Esophagus muscularis mucosa (tissue), 4 donors: ENCODE results near the gene CDC42EP3. TPM values are rescaled to one million over a fixed set of nuclear protein-coding genes. Genes with fewer than 3 reads are reported as not detected.

Experiments
- DNase-seq: peaks from one replicate; pipeline ENCODE4 v3.0.0-alpha.2; 2017; ENCODE audit errors: extremely low spot score
- H3K27ac ChIP-seq, 4 donors: fragments of 200-600 bp; sonication (generic); replicated peaks in 1 of 4; 1 replicate in 3 of 4; 2 replicates in 1 of 4; pipeline ENCODE4 v1.5.1; 2016 to 2019; ENCODE audit warnings: mild to moderate bottlenecking in 1 of 4
- H3K27me3 ChIP-seq, 4 donors: fragments of 200-600 bp; sonication (generic); one replicate each; pipeline versions ENCODE4 v1.5.1 to v1.6.0; 2016 to 2019
- H3K36me3 ChIP-seq, 4 donors: fragments of 200-600 bp; sonication (generic); one replicate each; pipeline ENCODE4 v1.5.1; 2016 to 2019
- H3K4me1 ChIP-seq, 4 donors: fragments of 200-600 bp; sonication (generic); one replicate each; pipeline ENCODE4 v1.5.1; 2016 to 2019
- H3K4me3 ChIP-seq, 4 donors: fragments of 200-600 bp; sonication (generic); 1 replicate in 2 of 4; 2 replicates in 2 of 4; pipeline ENCODE4 v1.5.1; 2016 to 2019; ENCODE audit warnings: mild to moderate bottlenecking in 4 of 4, moderate library complexity in 1 of 4
- H3K9me3 ChIP-seq, 4 donors: fragments of 200-600 bp; sonication (generic); 1 replicate in 3 of 4; 2 replicates in 1 of 4; pipeline ENCODE4 v1.5.1; 2016 to 2019
- CTCF ChIP-seq, 3 experiments: fragments of 200-600 bp in 2 of 3; fragments of 450-650 bp in 1 of 3; sonication (generic) in 2 of 3; IDR thresholded peaks; one replicate each; pipeline ENCODE4 v1.5.1; 2017 to 2019; ENCODE audit warnings: antibody characterized with exemption in 3 of 3, mild to moderate bottlenecking in 2 of 3, moderate library complexity in 1 of 3
- EP300 ChIP-seq: sonication (generic); formaldehyde crosslinking; IDR thresholded peaks from one replicate; pipeline ENCODE4 v1.6.1; 2017; ENCODE audit warnings: antibody characterized with exemption
- POLR2A ChIP-seq: fragments of 450-650 bp; IDR thresholded peaks from one replicate; pipeline ENCODE4 v1.6.1; 2017; ENCODE audit warnings: antibody characterized with exemption, moderate library complexity, mild to moderate bottlenecking, low read depth
- POLR2AphosphoS5 ChIP-seq, 2 donors: sonication (generic); formaldehyde crosslinking; IDR thresholded peaks; one replicate each; pipeline ENCODE4 v1.6.1; 2017; ENCODE audit warnings: antibody characterized with exemption in 2 of 2
- WGBS: methylation state at CpG from one replicate; pipeline ENCODE4 v1.1.5; 2018; 5-methylcytosine and 5-hydroxymethylcytosine counted together
- intact Hi-C: fragments of 100-400 bp; cut with DNase I; formaldehyde crosslinking; loops from one replicate; pipeline ENCODE4 v1.15.1; 2023
- total RNA-seq, 4 donors: library from RNA; depleted of rRNA; stranded (reverse); fragments of >200 nt; gene quantifications; one replicate each; pipeline versions ENCODE4 v1.1.0 to v1.2.1, GENCODE V29; 2016

CDC42EP3 gene
- total RNA-seq, 4 donors from 2014 or later = 67.7 to 217 (median 112) TPM

GRCh38 chr2:37681587-37681986 is 10.1 kb upstream of the CDC42EP3 start:
- Histone ChIP-seq H3K27ac (no peak overlapping the region), H3K27me3 (no peaks in the 10 kb centered on the region), H3K4me1 (peaks cover 0 to 9% (median 0%) of the 10 kb centered on the region in 4 donors), H3K4me3 (no peak overlapping the region), H3K36me3 (no peaks in the 10 kb centered on the region), H3K9me3 (no peaks in the 10 kb centered on the region)
- WGBS = 91% methylated on average over 1 of the region's 1 CpG
- intact Hi-C loops = no loop called here
- no peak for TF ChIP-seq CTCF (IDR thresholded peaks at IDR 0.05)
- no peak for TF ChIP-seq EP300
- TF ChIP-seq POLR2A = no peak
- TF ChIP-seq POLR2AphosphoS5 (IDR thresholded peaks at IDR 0.05) = no peak
- DNase-seq = peak; percentile 64

GRCh38 chr2:37679072-37679695 is 7.7 kb upstream of the CDC42EP3 start:
- H3K27me3 ChIP-seq = no peaks in the 10 kb centered on the region
- H3K27ac ChIP-seq = no peak overlapping the region
- no peak overlapping the region for H3K4me3 ChIP-seq
- TF ChIP-seq CTCF (IDR thresholded peaks at IDR 0.05) = no peak
- H3K9me3 ChIP-seq = no peaks in the 10 kb centered on the region
- 75% methylated on average over 2 of the region's 2 CpGs for WGBS
- intact Hi-C loops = loop anchor here (10.0 kb wide), 1 partner anchor 96 kb away; no protein-coding TSS in a partner anchor
- no peaks in the 10 kb centered on the region for H3K36me3 ChIP-seq
- peak; percentile 21 for DNase-seq
- H3K4me1 ChIP-seq = peaks cover 0 to 9% (median 0%) of the 10 kb centered on the region in 4 donors

- intact Hi-C loops = loop anchor here (10.0 kb wide), 1 partner anchor 99 kb away; no protein-coding TSS in a partner anchor
- Histone ChIP-seq H3K27ac (no peak overlapping the region), H3K4me1 (peaks cover 0 to 20% (median 11%) of the 10 kb centered on the region in 4 donors), H3K9me3 (no peaks in the 10 kb centered on the region), H3K27me3 (no peaks in the 10 kb centered on the region), H3K36me3 (no peaks in the 10 kb centered on the region), H3K4me3 (no peak overlapping the region)
- 34% methylated on average over 1 of the region's 1 CpG for WGBS
- no peak for DNase-seq
- no peak for TF ChIP-seq EP300
- TF ChIP-seq POLR2A = no peak
- TF ChIP-seq POLR2AphosphoS5 (IDR thresholded peaks at IDR 0.05) = no peak
- no peak for TF ChIP-seq CTCF (IDR thresholded peaks at IDR 0.05)
These were observed 4.8 kb upstream of the CDC42EP3 start for GRCh38 chr2:37676274-37676673.

GRCh38 chr2:37674946-37675345 is 3.5 kb upstream of the CDC42EP3 start:
- Histone ChIP-seq H3K27me3 (no peaks in the 10 kb centered on the region), H3K4me1 (peaks cover 0 to 22% (median 14%) of the 10 kb centered on the region in 4 donors), H3K9me3 (no peaks in the 10 kb centered on the region), H3K36me3 (no peaks in the 10 kb centered on the region), H3K4me3 (no peak overlapping the region), H3K27ac (peak overlapping the region in 2 of 4 donors; percentile 1 to 16)
- intact Hi-C loops = loop anchor here (5.0 to 10.0 kb wide), 3 partner anchors 100 to 258 kb away; no protein-coding TSS in a partner anchor
- TF ChIP-seq CTCF (IDR thresholded peaks at IDR 0.05) = no peak
- TF ChIP-seq EP300 = no peak
- no peak for TF ChIP-seq POLR2A
- TF ChIP-seq POLR2AphosphoS5 (IDR thresholded peaks at IDR 0.05) = no peak
- 73% methylated on average over 2 of the region's 2 CpGs for WGBS
- no peak for DNase-seq

GRCh38 chr2:37672870-37673184 is 1.4 kb upstream of the CDC42EP3 start:
- peak overlapping the region; percentile 95 to 98 (median 96) for H3K27ac ChIP-seq
- no peaks in the 10 kb centered on the region for H3K27me3 ChIP-seq
- DNase-seq = no peak
- H3K4me1 ChIP-seq = peaks cover 8 to 36% (median 28%) of the 10 kb centered on the region in 4 donors
- peak overlapping the region; percentile 85 to 97 (median 92) for H3K4me3 ChIP-seq
- peaks cover 0 to 1% (median 0%) of the 10 kb centered on the region in 4 donors for H3K36me3 ChIP-seq
- H3K9me3 ChIP-seq = no peaks in the 10 kb centered on the region
- 14% methylated on average over 6 of the region's 7 CpGs for WGBS
- no peak for TF ChIP-seq EP300
- peak in 1 of 2 donors; percentile 0 for TF ChIP-seq POLR2AphosphoS5 (IDR thresholded peaks at IDR 0.05)
- intact Hi-C loops = loop anchor here (5.0 to 10.0 kb wide), 3 partner anchors 102 to 256 kb away; no protein-coding TSS in a partner anchor
